ENCODE data around the gene ABCG1.

The ABCG1 gene

DNA sequence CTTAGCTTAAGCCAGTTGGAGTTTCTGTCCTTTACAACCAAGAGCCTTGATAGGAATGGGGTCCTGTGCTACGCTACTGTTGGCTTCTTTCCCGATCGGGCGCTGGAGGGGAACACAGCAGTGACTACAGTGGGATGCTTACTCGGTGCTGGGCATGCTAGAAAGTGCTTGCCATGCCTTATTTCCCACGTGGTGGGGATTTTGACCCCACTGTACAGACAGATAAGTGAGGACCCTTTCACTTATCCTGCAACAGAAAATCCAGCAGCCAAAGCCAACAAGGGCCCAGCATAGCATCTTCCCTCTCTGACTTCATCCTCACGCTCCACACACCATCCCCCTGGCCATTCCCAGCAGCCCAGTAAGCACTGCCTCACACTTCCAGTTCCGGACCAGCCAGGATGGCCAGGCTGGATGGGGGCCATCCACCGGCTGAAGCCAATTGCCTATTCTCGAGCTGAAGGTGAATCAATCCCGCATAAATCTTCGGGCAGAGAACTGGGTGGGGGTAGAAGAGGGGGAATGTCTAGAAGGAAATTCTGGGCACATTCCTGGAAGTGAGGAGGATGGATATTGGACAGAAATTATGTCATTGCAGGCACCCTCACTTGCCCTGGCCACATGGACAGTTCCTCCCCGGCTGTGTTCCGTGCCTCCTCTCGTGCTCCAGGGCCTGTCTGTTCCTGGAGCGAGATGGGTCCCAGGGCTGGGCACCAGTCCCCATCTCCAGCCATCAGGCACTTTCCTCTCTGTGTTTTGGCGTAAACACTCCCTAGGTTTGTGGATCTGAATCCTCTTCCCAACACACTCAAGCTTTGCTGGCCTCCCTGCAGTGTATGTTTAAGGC, 2.0 kb upstream of the ABCG1 start:
- no peak overlapping the region for H3K4me3 ChIP-seq (ENCODE audit: low read depth, low read length)
- TF ChIP-seq, protein P1, sequence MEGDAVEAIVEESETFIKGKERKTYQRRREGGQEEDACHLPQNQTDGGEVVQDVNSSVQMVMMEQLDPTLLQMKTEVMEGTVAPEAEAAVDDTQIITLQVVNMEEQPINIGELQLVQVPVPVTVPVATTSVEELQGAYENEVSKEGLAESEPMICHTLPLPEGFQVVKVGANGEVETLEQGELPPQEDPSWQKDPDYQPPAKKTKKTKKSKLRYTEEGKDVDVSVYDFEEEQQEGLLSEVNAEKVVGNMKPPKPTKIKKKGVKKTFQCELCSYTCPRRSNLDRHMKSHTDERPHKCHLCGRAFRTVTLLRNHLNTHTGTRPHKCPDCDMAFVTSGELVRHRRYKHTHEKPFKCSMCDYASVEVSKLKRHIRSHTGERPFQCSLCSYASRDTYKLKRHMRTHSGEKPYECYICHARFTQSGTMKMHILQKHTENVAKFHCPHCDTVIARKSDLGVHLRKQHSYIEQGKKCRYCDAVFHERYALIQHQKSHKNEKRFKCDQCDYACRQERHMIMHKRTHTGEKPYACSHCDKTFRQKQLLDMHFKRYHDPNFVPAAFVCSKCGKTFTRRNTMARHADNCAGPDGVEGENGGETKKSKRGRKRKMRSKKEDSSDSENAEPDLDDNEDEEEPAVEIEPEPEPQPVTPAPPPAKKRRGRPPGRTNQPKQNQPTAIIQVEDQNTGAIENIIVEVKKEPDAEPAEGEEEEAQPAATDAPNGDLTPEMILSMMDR (IDR thresholded peaks at IDR 0.05; ENCODE audit: low read depth, low read length), result no peak

DNA sequence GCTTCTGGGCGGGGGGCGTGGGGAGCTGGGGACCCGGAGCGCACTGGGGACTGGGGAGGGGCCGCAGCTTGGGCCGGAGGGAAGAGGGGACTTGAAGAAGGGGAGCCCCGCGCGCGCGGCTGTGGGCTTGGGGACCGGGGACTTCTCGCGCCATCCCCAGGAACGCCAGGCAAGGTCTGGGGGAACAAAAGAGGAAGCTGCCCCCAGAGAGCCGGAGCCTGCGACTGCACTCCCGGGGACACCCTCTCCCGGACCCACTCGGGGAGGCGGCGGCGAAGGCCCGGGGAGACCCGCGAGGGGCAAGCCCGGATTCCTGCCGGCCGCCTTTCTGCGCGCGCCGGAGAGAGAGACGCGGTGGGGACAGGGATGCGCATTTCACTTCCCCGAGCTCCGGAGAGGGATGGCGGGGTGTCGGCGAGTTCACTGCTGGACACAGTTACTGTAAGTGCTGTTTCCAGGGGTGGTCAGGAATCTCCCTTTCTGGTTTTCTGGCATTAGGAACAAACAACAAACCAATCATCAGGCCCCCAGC, 732 bp downstream of the ABCG1 start:
- TF ChIP-seq, protein P1 (IDR thresholded peaks at IDR 0.05; ENCODE audit: low read depth, low read length), result no peak

DNA sequence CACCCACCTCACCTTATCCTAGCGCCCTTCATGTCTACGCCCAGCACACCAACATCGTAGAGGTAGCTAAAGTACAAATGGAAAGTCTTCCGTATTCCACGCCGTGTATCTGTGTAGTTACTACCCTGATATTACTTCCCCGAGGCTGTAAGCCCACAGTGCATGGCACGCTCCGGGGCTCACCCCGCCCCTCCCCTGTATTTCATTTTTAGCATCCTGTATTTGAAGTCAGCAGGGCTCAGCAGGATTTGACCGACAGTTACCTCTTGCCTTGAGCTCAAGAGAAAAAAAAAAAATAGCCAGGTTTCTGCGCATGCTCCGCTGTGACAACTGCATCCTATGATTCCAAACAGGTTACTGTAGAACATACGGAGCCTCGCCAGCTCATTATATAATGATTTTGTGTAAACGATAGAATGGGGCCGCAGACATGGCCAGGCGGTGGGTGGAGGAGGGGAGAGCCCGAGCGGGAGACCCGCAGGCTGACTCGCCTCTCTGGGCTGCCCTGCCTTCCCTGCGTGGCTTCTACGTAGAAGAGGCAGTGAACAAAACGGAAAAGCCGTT, 1.3 kb downstream of the ABCG1 start:
- TF ChIP-seq, protein P1 (IDR thresholded peaks at IDR 0.05; ENCODE audit: low read depth, low read length), result no peak
- no peak overlapping the region for H3K4me3 ChIP-seq (ENCODE audit: low read depth, low read length)

More for the DNA sequence above, 732 bp downstream of the ABCG1 start:
- H3K4me3 ChIP-seq (ENCODE audit: low read depth, low read length), result no peak overlapping the region

DNA sequence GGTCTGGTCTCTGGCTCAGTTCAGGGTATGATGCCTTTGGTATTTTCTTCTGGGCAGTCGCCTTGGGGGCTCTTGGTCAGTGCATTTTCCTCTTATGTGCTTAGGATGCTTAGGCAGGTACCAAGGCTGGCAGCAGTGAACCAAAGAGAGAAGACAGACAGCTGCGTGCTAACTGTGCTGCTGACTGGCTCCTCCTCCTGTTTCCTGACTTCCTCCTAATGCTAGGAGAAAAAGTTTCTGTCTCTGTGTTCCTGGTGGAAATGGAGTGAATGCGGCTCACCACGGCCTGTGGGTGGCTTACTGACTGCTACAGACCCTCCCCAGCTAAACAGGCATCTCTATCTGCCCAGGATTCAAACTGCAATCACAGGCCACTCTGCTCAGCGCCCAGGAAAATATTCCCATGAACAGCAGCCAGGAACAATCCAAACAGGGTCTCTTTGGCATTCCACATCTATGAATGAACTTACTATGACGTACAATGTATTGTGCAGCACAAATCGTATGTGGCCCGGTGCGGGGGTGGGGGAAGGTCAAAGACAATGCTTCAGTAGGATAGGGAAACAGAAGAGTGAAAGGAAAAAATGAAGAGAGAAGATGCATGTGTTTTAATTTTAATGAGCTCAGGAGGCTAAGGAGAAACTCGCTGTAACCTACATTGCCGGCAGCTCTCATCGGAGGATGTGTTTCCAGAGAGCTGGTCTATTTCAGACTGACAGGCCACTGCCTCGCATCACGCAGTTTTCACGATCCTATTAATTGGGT, 2.8 kb downstream of the ABCG1 start:
- TF ChIP-seq, protein P1 (IDR thresholded peaks at IDR 0.05; ENCODE audit: low read depth, low read length), result no peak
- H3K4me3 ChIP-seq (ENCODE audit: low read depth, low read length), result no peak overlapping the region

DNA sequence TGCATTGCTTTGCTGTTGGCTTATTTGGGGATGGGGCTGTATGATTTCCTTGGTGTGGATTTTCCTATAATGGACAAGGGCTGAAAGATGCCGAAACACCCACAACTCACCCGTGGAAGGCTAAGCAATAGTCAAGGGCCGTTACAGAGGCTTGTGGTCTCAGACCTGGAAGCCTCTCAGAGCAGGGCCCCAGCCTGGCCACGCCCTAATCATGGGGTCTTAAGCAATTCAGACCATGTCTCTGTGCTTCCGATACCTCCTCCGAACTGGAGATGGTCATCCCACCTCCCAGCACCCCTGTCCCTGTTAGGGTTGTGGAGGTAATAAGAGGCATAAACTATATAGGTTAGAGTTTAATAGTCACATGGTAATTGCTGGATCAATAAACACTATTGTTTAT, 3.4 kb downstream of the ABCG1 start:
- H3K4me3 ChIP-seq (ENCODE audit: low read depth, low read length), result no peak overlapping the region
- TF ChIP-seq, protein P1 (IDR thresholded peaks at IDR 0.05; ENCODE audit: low read depth, low read length), result no peak

DNA sequence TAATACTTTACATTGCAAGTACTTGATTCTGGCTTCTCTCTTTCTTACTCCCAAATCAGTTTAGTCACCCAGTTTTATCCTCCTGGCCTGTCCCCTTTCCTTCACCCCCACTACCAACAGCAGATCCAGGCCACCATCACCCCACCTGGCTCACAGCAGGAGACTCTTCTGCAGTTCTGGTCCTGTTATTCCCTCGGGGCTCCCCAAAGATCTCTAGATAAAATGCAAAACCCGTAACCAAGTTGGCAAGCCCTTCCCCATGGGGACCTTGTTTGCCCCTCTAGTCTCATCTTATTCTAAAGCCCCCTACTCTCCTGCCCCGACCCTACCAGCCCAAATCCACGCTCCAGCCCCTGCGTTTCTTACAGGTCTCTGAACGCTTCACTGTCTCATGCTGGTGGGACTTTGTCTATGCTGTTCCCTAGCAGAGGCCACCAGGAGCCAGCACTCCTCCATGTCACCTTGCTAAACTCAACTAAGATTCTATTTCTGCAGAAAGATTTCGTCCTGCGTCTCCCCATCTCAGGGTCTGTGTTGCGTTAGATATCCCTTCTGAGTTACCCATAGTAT, 4.0 kb downstream of the ABCG1 start:
- TF ChIP-seq, protein P1 (IDR thresholded peaks at IDR 0.05; ENCODE audit: low read depth, low read length), result no peak
- no peak overlapping the region for H3K4me3 ChIP-seq (ENCODE audit: low read depth, low read length)
